GM21825 (cell line): ENCODE measurements around the gene FAM168A.
"Not testable (repeated sequence)": the region's sequence is repeated elsewhere in the genome, so short reads cannot be mapped to it uniquely, and the experiment has no call there.

Experiments used
- ATAC-seq: cut with Tn5 transposase; IDR thresholded peaks from one replicate; pipeline ENCODE4 v1.9.1; 2021; ENCODE audit warnings: mild to moderate bottlenecking, moderate library complexity; ENCODE audit not compliant: unreplicated experiment

FAM168A gene

DNA sequence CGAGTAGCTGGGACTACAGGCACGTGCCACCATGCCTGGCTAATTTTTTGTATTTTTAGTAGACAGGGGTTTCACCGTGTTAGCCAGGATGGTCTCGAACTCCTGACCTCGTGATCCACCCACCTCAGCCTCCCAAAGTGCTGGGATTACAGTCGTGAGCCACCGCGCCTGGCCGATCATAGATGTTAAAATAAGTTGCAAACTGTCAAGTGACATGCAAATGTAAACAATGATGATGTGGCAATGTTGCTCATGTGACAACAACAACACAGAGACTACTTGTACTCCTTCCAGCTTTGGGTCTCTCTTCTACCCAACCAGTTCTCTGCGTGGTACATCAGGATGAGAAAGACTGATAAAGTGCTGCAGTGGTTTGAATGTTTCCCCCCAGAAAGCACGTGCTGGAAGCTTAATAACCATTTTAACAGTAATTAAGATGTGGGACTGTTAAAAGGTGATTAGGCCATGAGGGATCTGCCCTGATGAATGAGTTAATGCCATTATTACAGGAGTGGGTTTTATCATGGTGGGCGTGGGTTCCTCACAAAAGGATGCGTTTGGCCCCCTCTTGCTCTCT lies 127.8 kb downstream of the FAM168A start:
- not testable (repeated sequence) for ATAC-seq

DNA sequence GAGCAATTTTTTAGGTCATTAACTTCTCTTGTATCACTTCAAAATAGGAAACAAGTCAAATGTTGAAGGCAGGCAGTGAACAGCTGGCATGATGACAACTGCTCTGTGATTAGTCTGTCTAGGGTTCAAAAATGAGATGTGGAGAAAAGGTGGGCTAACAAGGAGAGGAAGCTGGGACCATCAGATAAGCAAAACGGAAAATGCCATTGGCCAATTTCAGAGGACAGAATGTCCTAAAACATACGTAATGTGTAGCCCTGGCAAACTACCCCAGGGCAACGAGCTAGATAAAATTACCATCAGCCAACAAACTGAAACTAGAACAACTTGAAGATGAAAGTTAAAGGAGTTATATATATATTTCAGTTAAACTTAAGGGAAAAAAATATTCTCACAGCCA lies 128.5 kb downstream of the FAM168A start:
- no peak for ATAC-seq

- ATAC-seq, result no peak
Observed at GRCh38 chr11:73468590-73469161, 129.2 kb downstream of the FAM168A start.

DNA sequence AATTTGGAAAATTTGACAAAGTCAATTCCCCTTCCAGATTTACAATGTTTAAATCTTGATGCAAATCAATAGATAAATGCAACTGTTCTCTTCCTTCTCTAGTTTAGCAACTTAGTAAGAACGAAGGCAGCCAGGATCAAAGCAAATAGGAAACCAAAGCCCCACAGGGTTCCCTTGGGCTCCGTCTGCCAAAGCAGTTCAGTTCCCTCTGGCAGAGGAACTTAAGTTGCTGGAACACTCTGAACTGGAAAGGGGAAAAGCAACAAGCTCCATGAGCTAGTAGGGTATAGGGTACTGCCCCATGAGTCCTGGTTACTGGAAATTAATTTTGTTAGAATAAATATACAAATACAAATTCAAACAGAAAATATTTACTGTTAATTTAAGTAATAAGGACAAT lies 130.4 kb downstream of the FAM168A start:
- no peak for ATAC-seq

DNA sequence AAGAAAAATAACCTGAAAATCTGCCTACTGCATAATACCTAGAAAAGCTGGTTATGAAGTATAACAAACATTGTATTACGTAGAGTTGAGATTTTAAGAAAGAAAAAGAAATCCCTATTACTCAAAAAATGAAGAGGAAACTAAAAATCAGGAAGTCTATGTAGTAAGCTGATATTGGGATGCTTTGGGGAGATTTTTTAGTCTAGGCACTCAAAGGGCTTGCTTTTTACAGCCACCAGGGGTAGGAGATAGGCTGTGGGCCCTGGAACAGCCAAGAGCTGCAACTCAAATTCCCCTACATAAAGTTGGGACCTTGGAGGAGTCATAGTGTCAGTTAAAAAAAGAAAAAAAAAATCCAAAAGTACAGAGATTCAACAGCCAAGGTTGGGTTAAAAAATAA lies 131.3 kb downstream of the FAM168A start:
- ATAC-seq, result no peak

DNA sequence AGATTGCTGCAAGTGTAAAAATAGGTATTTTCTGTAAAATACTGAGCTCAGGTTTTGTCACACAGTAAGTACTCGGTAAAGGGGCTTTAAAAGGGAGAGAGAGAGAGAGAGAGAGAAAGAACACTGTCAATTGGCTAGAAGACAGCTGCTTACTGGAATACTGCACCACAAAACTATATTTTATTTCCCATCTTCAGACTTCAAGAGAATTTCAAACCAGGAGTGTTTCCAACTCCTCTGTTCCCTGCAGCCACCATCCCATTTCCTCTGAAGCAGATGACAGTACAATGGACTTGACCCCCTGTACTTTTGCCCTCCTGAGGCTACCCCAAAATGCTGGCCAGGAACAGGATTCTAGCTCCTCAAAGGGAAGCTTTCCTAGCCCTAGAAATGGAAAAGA lies 132.0 kb downstream of the FAM168A start:
- no peak for ATAC-seq

DNA sequence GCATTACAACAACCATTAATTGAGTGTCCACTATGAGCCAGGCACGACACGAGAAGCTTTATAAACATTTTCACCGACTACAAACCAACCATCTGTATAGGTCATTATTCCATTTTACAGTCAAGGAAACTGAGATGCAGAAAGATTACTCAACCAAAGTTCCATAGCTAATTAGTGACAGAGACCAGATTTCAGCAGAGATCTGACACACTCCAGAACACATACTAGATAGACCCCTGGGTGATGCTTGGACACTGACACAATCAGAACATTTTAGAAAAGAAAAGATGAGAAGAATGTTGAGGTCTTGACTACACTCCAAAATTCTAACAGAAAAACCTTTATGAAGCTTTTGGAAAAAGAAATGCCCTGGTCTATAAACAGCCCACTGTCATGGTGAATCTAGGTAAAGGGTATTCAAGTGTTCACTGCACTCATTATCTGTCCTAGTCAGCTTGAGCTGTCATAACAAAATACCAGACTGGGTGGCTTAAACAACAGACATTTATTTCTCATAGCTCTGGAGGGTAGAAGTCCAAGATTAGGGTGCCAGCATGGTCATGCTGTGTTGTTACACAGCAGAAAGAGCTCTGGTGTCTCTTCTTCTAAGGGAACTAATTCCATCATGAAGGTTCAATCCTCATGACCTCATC lies 132.8 kb downstream of the FAM168A start:
- no peak for ATAC-seq

DNA sequence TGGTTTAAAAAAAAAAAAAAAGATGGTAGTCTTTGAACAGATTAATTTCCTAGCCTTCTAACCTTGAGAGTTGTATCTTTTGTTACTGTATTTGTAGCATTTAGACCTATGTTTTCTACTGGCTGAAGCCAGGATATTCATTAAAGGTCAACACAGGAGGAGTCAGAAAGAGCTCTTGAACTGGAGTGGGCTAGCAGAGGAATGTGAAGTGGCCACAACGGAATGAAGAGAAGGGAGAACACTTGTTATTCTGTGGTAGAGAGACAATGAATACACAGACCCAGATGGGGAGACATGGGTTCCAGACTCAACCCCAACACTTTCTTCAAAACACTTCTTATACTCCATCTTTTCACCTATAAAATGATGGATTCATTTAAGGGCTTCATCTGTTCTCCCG lies 133.6 kb downstream of the FAM168A start:
- no peak for ATAC-seq

DNA sequence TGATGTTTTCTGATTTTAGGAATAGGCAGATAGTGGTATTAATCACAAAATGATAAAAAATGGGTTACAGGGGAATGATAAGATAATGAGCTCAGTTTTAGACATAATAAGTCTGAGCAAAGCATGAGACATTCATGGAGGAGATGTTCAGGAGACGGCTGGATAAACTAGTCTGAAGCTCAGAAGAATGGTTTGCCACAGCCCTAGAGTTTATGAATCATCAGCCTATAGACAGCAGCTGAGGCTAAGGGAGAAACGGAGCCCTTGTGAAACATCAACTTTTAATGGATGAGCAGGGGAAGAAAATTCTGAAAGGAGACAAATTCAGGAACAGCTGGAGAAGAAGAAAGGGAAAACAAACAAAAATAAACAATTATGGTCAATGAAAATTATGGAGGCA lies 134.6 kb downstream of the FAM168A start:
- ATAC-seq, result no peak

DNA sequence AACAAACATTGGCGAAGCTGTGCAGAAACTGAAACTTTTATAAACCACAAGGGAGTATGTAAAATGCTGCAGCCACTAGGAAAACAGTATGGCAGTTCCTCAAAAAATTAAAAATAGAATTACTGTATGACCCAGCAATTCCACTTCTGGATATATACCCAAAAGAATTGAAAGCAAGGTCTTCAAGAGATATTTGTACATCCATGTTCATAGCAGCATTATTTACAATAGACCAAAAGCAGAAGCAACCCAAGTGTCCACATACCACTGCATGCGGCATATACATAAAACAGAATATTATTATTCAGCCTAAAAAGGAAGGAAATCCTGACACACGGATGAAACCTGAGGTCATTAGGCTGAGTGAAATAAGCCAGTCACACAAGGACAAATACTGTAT lies 135.9 kb downstream of the FAM168A start:
- ATAC-seq, result no peak

- no peak for ATAC-seq
Observed at GRCh38 chr11:73461335-73461840, 136.5 kb downstream of the FAM168A start.

- no peak for ATAC-seq
Observed at GRCh38 chr11:73458201-73458600, 139.7 kb downstream of the FAM168A start.

DNA sequence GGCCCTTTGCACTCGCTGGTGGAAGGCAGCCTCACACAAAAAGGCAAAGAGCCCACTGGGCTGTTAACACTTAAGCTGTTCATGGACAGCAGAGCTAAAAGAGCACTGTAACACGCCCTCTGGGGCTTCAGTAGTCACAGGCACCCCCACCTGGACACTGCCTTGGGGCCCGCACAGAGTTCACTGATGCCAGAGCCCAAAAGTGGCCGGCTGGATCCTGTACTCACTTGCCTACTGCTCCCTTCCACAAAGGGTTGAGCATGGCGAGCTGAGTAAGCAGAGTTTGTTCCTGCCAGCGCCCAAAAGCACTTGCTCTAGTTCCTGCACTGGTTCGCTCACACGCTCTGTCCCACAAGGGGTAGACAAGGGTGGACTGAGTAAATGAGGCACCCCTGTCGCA lies 142.9 kb downstream of the FAM168A start:
- no peak for ATAC-seq

GRCh38 chr11:73453562-73453961 lies 144.3 kb downstream of the FAM168A start:
- no peak for ATAC-seq

- ATAC-seq, result no peak
Observed at GRCh38 chr11:73452726-73453125, 145.2 kb downstream of the FAM168A start.

GRCh38 chr11:73451896-73452295 lies 146.0 kb downstream of the FAM168A start:
- no peak for ATAC-seq

- ATAC-seq, result no peak
Observed at GRCh38 chr11:73446766-73447165, 151.1 kb downstream of the FAM168A start.

GRCh38 chr11:73445980-73446379 lies 151.9 kb downstream of the FAM168A start:
- ATAC-seq, result no peak

- no peak for ATAC-seq
Observed at GRCh38 chr11:73439002-73439843, 158.7 kb downstream of the FAM168A start.

DNA sequence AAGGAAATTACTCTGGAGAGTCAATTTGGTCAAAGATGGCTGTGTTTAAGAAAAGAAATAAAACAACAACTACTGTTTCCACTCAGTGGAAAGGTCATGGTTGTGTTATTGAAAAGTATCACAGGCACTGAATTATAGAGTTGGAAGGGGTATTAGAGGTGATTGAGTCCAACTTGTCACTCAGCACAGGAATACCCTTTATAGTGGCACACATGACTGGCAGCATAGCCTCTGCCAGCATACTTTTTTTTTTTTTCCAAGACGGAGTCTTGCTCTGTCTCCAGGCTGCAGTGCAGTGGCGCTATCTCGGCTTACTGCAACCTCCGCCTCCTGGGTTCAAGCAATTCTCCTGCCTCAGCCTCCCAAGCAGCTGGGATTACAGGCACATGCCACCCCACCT lies 161.1 kb downstream of the FAM168A start:
- ATAC-seq, result not testable (repeated sequence)

- no peak for ATAC-seq
Observed at GRCh38 chr11:73431396-73431795, 166.5 kb downstream of the FAM168A start.

DNA sequence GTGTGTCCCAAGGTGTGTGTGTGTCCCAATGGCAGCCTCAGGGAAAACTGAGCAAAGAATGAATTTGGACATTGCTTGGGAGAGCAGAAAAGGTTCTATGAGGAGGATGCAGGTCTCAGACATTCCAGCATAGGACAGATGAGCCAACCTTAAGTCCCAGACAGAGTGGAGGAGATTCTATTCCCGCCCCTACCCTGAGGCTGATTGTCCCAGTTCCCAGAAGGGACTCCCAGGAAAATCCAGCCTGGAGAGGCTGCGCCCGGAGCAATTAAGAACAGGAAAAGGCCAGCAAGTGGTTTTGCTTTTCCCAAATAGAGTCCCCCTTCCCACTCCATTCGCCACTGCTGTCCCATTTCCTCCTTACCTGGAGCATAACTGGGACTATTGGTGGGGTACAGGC lies 167.6 kb downstream of the FAM168A start:
- ATAC-seq, result no peak
